Kidney epithelial cell (primary cell): ENCODE measurements around the gene HJURP. TPM values are rescaled to one million over a fixed set of nuclear protein-coding genes. Genes with fewer than 3 reads are reported as not detected.

Experiments used
- DNase-seq: peaks from one replicate; pipeline ENCODE4 v3.0.0-alpha.2; 2010; ENCODE audit warnings: low read depth
- H3K27me3 ChIP-seq: 2 replicates; pipeline ENCODE4 v1.6.0; 2011; ENCODE audit warnings: low read length; ENCODE audit not compliant: control insufficient read depth, insufficient read depth
- H3K36me3 ChIP-seq: 2 replicates; pipeline ENCODE4 v1.5.1; 2011; ENCODE audit warnings: low read length; ENCODE audit not compliant: control insufficient read depth, insufficient read depth
- H3K4me3 ChIP-seq: 2 replicates; pipeline ENCODE4 v1.5.1; 2011; ENCODE audit warnings: low read depth, mild to moderate bottlenecking, control low read depth, low read length
- CTCF ChIP-seq: IDR thresholded peaks from 2 replicates; pipeline ENCODE4 v1.5.1; 2011; ENCODE audit warnings: mild to moderate bottlenecking, moderate library complexity, low read length, control low read depth, inconsistent platforms; ENCODE audit not compliant: insufficient read depth, poor library complexity, severe bottlenecking
- total RNA-seq: library from RNA; depleted of rRNA; stranded (reverse); fragments of >200 nt; gene quantifications from 2 replicates; pipeline ENCODE4 v1.2.3, GENCODE V29; 2015

The HJURP gene
- total RNA-seq, 1 donor from 2014 or later = 13.4 TPM

GRCh38 chr2:233851169-233851568 lies 3.2 kb downstream of the HJURP start:
- DNase-seq = no peak
- Histone ChIP-seq H3K27me3 (no peaks in the 10 kb centered on the region), H3K36me3 (peaks cover 1% of the 10 kb centered on the region), H3K4me3 (no peak overlapping the region)
- no peak for TF ChIP-seq CTCF

DNA sequence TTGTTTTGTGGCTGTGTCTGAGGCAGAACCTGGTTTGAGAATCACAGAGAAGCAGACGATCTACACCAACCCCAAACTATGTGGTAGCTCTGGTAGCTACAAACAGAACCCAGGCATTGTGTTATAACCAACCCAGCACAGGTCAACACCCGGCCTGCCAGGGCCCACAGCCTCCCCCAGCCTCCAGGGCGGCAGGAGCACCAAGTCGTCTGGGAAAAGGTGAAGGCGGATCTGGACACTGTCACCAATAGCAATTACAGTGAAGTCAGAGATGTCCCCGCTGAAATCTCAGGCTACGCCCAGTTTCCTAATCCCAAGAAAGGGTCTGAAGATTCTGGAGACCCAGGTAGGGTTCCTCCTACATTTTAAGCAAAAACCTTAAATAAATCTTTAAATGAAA lies 3.6 kb downstream of the HJURP start:
- TF ChIP-seq CTCF = no peak
- H3K27me3 ChIP-seq = no peaks in the 10 kb centered on the region
- no peak for DNase-seq
- no peak overlapping the region for H3K4me3 ChIP-seq
- peaks cover 1% of the 10 kb centered on the region for H3K36me3 ChIP-seq

DNA sequence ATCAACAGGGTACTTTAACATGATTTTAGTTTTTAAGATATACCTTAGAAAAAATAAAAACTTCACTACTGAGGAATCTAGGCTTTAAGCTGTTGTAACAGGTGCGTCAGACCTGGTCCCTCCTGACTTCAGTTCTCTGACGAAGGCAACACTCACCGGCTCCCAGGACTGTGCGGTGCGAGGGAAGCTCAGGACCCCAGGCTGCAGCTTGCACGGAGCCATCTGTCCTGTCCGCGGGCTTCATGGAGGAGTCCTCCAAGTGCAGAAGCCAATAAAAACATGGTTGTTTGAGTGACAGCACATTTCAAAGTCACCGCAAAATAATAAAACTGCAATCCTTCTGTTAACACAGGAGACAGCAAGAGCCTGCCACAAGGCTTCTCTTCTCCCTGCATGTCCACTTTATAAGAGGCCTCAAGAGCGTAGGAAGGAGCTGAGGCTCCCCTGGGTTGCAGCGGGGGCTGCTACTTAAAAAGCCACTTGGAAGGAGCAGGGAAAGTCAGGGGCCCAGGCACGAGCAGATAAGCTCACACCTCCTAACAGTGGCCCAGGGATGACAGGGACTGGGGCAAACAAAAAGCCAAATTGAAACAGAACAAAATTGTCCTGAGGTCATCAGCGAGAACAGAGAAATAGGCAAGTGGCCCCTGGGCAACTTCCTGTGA lies 4.6 kb downstream of the HJURP start:
- DNase-seq = no peak
- H3K4me3 ChIP-seq = no peak overlapping the region
- peaks cover 1% of the 10 kb centered on the region for H3K36me3 ChIP-seq
- TF ChIP-seq CTCF = no peak
- no peaks in the 10 kb centered on the region for H3K27me3 ChIP-seq

DNA sequence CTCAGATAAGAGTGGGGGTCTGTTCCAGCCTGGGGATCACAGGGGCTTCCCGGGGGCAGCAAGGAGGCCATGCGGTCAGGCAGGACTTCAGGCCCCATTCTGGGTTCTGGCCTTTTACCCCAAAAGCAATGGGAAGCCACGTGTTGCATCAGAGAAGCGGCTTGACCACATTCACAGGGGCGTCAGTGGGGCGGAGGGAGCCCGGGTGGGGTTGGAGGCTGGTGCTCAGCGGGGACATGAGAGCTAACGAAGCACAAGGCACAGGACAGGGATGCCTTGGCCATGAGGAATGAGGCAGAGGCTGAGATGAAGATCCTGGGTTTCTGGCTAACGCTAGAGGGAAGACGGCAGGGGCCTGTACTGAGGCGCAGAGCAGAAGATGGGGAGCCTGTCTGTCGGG lies 6.1 kb downstream of the HJURP start:
- peaks cover 1% of the 10 kb centered on the region for H3K36me3 ChIP-seq
- H3K4me3 ChIP-seq = no peak overlapping the region
- TF ChIP-seq CTCF = no peak
- no peak for DNase-seq
- no peaks in the 10 kb centered on the region for H3K27me3 ChIP-seq

DNA sequence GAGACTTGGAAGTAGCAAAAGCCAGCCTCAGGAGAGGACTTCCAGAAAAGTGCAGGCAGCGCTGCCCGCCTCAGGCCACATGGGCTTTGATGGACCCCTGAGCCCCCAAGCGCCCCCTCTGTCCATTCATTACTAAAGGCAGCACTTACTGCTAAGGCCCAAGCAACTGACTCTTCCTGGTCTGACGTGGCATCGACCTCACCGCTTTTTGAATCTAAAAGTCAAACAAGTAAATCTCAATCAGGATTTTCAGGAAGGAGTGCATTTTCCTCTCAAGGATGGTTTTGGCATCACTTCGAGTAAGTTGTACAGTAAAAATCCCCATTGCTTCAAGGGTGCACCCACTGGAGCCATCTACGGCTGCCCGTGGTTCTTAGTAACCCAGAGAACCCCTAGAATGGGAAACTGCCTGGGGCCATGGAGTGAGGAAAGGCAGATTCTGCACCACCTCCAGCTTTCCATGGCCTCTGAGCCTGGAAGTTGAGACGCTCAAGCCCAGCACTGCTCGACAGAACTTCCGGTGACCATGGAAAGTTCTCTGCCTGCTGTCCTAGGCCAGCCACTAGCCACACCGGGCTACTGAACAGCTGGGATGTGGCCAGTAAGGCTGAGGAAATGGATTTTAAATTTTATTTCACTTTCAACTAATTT lies 7.0 kb downstream of the HJURP start:
- Histone ChIP-seq H3K4me3 (no peak overlapping the region), H3K36me3 (peaks cover 1% of the 10 kb centered on the region), H3K27me3 (no peaks in the 10 kb centered on the region)
- DNase-seq = no peak
- no peak for TF ChIP-seq CTCF
